Endothelial cell of hepatic sinusoid (primary cell): ENCODE results near the gene ARSG.
"Not testable (repeated sequence)": the region's sequence is repeated elsewhere in the genome, so short reads cannot be mapped to it uniquely, and the experiment has no call there.

ENCODE experiments used
- in situ Hi-C: cut with HindIII; loops from 2 replicates; pipeline ENCODE4 v1.10.0; 2017; ENCODE audit warnings: low sequenced_read_pairs

ARSG gene

GRCh38 chr17:68302666-68303065, 11.4 kb downstream of the ARSG start:
- in situ Hi-C loops: no loop called here

- in situ Hi-C loops: no loop called here
Observed at GRCh38 chr17:68304706-68305105, 13.4 kb downstream of the ARSG start.

GRCh38 chr17:68305142-68305541, 13.8 kb downstream of the ARSG start:
- in situ Hi-C loops: no loop called here

GRCh38 chr17:68306819-68307218, 15.5 kb downstream of the ARSG start:
- in situ Hi-C loops: no loop called here

GRCh38 chr17:68307443-68307842, 16.1 kb downstream of the ARSG start:
- in situ Hi-C loops: no loop called here

- in situ Hi-C loops: not testable (repeated sequence)
Observed at GRCh38 chr17:68308486-68308885, 17.2 kb downstream of the ARSG start.

GRCh38 chr17:68309066-68309670, 17.9 kb downstream of the ARSG start:
- in situ Hi-C loops: not testable (repeated sequence)

- in situ Hi-C loops: no loop called here
Observed at GRCh38 chr17:68310152-68310551, 18.9 kb downstream of the ARSG start.

- in situ Hi-C loops: no loop called here
Observed at GRCh38 chr17:68314916-68315535, 23.7 kb downstream of the ARSG start.

GRCh38 chr17:68315930-68316329, 24.6 kb downstream of the ARSG start:
- in situ Hi-C loops: no loop called here

- in situ Hi-C loops: no loop called here
Observed at GRCh38 chr17:68317458-68317857, 26.2 kb downstream of the ARSG start.

- in situ Hi-C loops: no loop called here
Observed at GRCh38 chr17:68318103-68318991, 27.1 kb downstream of the ARSG start.

GRCh38 chr17:68319410-68320162, 28.3 kb downstream of the ARSG start:
- in situ Hi-C loops: no loop called here

GRCh38 chr17:68320311-68320865, 29.1 kb downstream of the ARSG start:
- in situ Hi-C loops: no loop called here

- in situ Hi-C loops: no loop called here
Observed at GRCh38 chr17:68320943-68321555, 29.8 kb downstream of the ARSG start.

GRCh38 chr17:68321556-68321954, 30.3 kb downstream of the ARSG start:
- in situ Hi-C loops: no loop called here

GRCh38 chr17:68322630-68323029, 31.3 kb downstream of the ARSG start:
- in situ Hi-C loops: no loop called here

- in situ Hi-C loops: no loop called here
Observed at GRCh38 chr17:68324114-68324513, 32.8 kb downstream of the ARSG start.

- in situ Hi-C loops: no loop called here
Observed at GRCh38 chr17:68324654-68325336, 33.5 kb downstream of the ARSG start.

GRCh38 chr17:68325961-68326360, 34.7 kb downstream of the ARSG start:
- in situ Hi-C loops: no loop called here
